Measurements from ENCODE around the gene ARMC5.

ARMC5 gene

GRCh38 chr16:31420037-31420436, 39.3 kb upstream of the ARMC5 start:
- Histone ChIP-seq H3K4me1 (ENCODE audit: insufficient read depth, low read length) (no peaks in the 10 kb centered on the region), H3K36me3 (ENCODE audit: insufficient read depth, low read length) (no peaks in the 10 kb centered on the region), H3K9me3 (ENCODE audit: insufficient read depth, low read depth, low read length) (no peaks in the 10 kb centered on the region), H3K9ac (ENCODE audit: low read depth, low read length) (no peak overlapping the region), H3K27me3 (ENCODE audit: insufficient read depth, low read length) (no peaks in the 10 kb centered on the region), H3K27ac (ENCODE audit: low read depth, low read length) (no peak overlapping the region), H3K4me3 (ENCODE audit: low read length) (no peak overlapping the region)
- WGBS, result 87% methylated on average over 3 of the region's 3 CpGs

DNA sequence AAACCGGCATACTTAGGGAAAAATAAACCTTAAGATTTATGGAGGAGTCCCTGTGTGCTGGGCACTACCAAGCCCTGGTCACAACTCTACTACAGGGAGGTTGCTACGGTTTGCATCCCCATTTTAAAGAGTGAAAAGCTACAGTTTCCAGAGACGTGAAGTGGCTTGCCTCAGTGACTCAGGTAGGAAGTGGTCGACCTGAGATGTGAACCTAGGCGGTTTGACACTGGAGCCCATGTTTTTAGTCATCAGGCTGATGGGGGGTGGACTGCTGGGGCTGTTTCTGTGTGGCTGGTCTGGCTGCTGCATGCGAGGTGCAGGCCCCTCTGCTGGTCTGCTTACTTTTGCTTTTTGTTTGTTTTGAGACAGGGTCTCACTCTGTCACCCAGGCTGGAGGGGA, 37.7 kb upstream of the ARMC5 start:
- Histone ChIP-seq H3K27me3 (ENCODE audit: insufficient read depth, low read length) (no peaks in the 10 kb centered on the region), H3K9me3 (ENCODE audit: insufficient read depth, low read depth, low read length) (no peaks in the 10 kb centered on the region), H3K36me3 (ENCODE audit: insufficient read depth, low read length) (no peaks in the 10 kb centered on the region), H3K4me3 (ENCODE audit: low read length) (no peak overlapping the region), H3K27ac (ENCODE audit: low read depth, low read length) (no peak overlapping the region), H3K4me1 (ENCODE audit: insufficient read depth, low read length) (no peaks in the 10 kb centered on the region), H3K9ac (ENCODE audit: low read depth, low read length) (no peak overlapping the region)
- WGBS, result 85% methylated on average over 6 of the region's 6 CpGs

GRCh38 chr16:31423241-31423640, 36.1 kb upstream of the ARMC5 start:
- Histone ChIP-seq H3K9me3 (ENCODE audit: insufficient read depth, low read depth, low read length) (no peaks in the 10 kb centered on the region), H3K4me3 (ENCODE audit: low read length) (no peak overlapping the region), H3K4me1 (ENCODE audit: insufficient read depth, low read length) (no peaks in the 10 kb centered on the region), H3K36me3 (ENCODE audit: insufficient read depth, low read length) (no peaks in the 10 kb centered on the region), H3K27me3 (ENCODE audit: insufficient read depth, low read length) (no peaks in the 10 kb centered on the region), H3K27ac (ENCODE audit: low read depth, low read length) (no peak overlapping the region), H3K9ac (ENCODE audit: low read depth, low read length) (no peak overlapping the region)
- 81% methylated on average over 3 of the region's 3 CpGs for WGBS

GRCh38 chr16:31423801-31424200, 35.5 kb upstream of the ARMC5 start:
- no peak overlapping the region for H3K27ac ChIP-seq (ENCODE audit: low read depth, low read length)
- H3K36me3 ChIP-seq (ENCODE audit: insufficient read depth, low read length), result no peaks in the 10 kb centered on the region
- H3K9me3 ChIP-seq (ENCODE audit: insufficient read depth, low read depth, low read length), result no peaks in the 10 kb centered on the region
- 85% methylated on average over 12 of the region's 12 CpGs for WGBS
- H3K27me3 ChIP-seq (ENCODE audit: insufficient read depth, low read length), result no peaks in the 10 kb centered on the region
- H3K9ac ChIP-seq (ENCODE audit: low read depth, low read length), result no peak overlapping the region
- H3K4me1 ChIP-seq (ENCODE audit: insufficient read depth, low read length), result no peaks in the 10 kb centered on the region
- no peak overlapping the region for H3K4me3 ChIP-seq (ENCODE audit: low read length)

- no peak overlapping the region for H3K4me3 ChIP-seq (ENCODE audit: low read length)
- H3K36me3 ChIP-seq (ENCODE audit: insufficient read depth, low read length), result no peaks in the 10 kb centered on the region
- no peak overlapping the region for H3K9ac ChIP-seq (ENCODE audit: low read depth, low read length)
- no peak overlapping the region for H3K27ac ChIP-seq (ENCODE audit: low read depth, low read length)
- no peaks in the 10 kb centered on the region for H3K4me1 ChIP-seq (ENCODE audit: insufficient read depth, low read length)
- WGBS, result 94% methylated on average over 69 of the region's 83 CpGs
- no peaks in the 10 kb centered on the region for H3K27me3 ChIP-seq (ENCODE audit: insufficient read depth, low read length)
- H3K9me3 ChIP-seq (ENCODE audit: insufficient read depth, low read depth, low read length), result no peaks in the 10 kb centered on the region
Measured at GRCh38 chr16:31427441-31428278, 31.6 kb upstream of the ARMC5 start.

GRCh38 chr16:31428279-31428597, 31.1 kb upstream of the ARMC5 start, which contains the start of gene COX6A2:
COX6A2 (minus strand) TSS chr16:31428360; CDS start chr16:31428325, 35 bp downstream.
- H3K36me3 ChIP-seq (ENCODE audit: insufficient read depth, low read length), result no peaks in the 10 kb centered on the region
- no peaks in the 10 kb centered on the region for H3K27me3 ChIP-seq (ENCODE audit: insufficient read depth, low read length)
- H3K27ac ChIP-seq (ENCODE audit: low read depth, low read length), result no peak within 1 kb of the TSS
- H3K4me3 ChIP-seq (ENCODE audit: low read length), result no peak within 1 kb of the TSS
- H3K4me1 ChIP-seq (ENCODE audit: insufficient read depth, low read length), result no peaks in the 10 kb centered on the region
- H3K9me3 ChIP-seq (ENCODE audit: insufficient read depth, low read depth, low read length), result no peaks in the 10 kb centered on the region
- WGBS, result 93% methylated on average over 7 of the region's 7 CpGs
- no peak within 1 kb of the TSS for H3K9ac ChIP-seq (ENCODE audit: low read depth, low read length)

GRCh38 chr16:31428638-31429247, 30.6 kb upstream of the ARMC5 start:
- 94% methylated on average over 7 of the region's 7 CpGs for WGBS
- no peaks in the 10 kb centered on the region for H3K36me3 ChIP-seq (ENCODE audit: insufficient read depth, low read length)
- no peaks in the 10 kb centered on the region for H3K27me3 ChIP-seq (ENCODE audit: insufficient read depth, low read length)
- H3K9me3 ChIP-seq (ENCODE audit: insufficient read depth, low read depth, low read length), result no peaks in the 10 kb centered on the region
- H3K9ac ChIP-seq (ENCODE audit: low read depth, low read length), result no peak overlapping the region
- no peak overlapping the region for H3K27ac ChIP-seq (ENCODE audit: low read depth, low read length)
- H3K4me1 ChIP-seq (ENCODE audit: insufficient read depth, low read length), result no peaks in the 10 kb centered on the region
- H3K4me3 ChIP-seq (ENCODE audit: low read length), result no peak overlapping the region

- Histone ChIP-seq H3K36me3 (ENCODE audit: insufficient read depth, low read length) (no peaks in the 10 kb centered on the region), H3K27me3 (ENCODE audit: insufficient read depth, low read length) (no peaks in the 10 kb centered on the region), H3K9ac (ENCODE audit: low read depth, low read length) (no peak overlapping the region), H3K27ac (ENCODE audit: low read depth, low read length) (no peak overlapping the region), H3K9me3 (ENCODE audit: insufficient read depth, low read depth, low read length) (no peaks in the 10 kb centered on the region), H3K4me1 (ENCODE audit: insufficient read depth, low read length) (no peaks in the 10 kb centered on the region), H3K4me3 (ENCODE audit: low read length) (no peak overlapping the region)
- 86% methylated on average over 1 of the region's 1 CpG for WGBS
Measured at GRCh38 chr16:31429314-31429713, 30.0 kb upstream of the ARMC5 start.

DNA sequence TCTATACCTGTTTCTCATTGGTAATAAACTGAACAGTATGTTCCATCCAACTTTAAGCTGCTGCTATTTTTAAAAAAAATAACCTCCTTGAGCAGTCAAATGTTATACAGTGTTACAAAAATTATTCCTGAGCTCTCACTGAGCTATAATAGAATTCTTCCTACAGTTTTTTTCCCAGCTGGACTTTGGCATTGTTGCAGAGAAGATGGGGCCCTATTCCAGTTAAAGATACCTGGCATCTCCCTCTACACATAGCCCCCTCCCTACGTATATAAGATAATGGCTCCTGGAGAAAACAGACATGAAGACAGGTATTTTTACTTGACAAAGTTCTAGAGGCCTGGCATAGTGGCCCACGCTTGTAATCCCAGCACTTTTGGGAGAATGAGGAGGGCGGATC, 29.5 kb upstream of the ARMC5 start:
- Histone ChIP-seq H3K27ac (ENCODE audit: low read depth, low read length) (no peak overlapping the region), H3K36me3 (ENCODE audit: insufficient read depth, low read length) (no peaks in the 10 kb centered on the region), H3K27me3 (ENCODE audit: insufficient read depth, low read length) (no peaks in the 10 kb centered on the region), H3K9ac (ENCODE audit: low read depth, low read length) (no peak overlapping the region), H3K9me3 (ENCODE audit: insufficient read depth, low read depth, low read length) (no peaks in the 10 kb centered on the region), H3K4me3 (ENCODE audit: low read length) (no peak overlapping the region), H3K4me1 (ENCODE audit: insufficient read depth, low read length) (no peaks in the 10 kb centered on the region)
- WGBS, result 84% methylated on average over 3 of the region's 3 CpGs

GRCh38 chr16:31430380-31431052, 28.8 kb upstream of the ARMC5 start:
- H3K36me3 ChIP-seq (ENCODE audit: insufficient read depth, low read length), result no peaks in the 10 kb centered on the region
- no peak overlapping the region for H3K4me3 ChIP-seq (ENCODE audit: low read length)
- 52% methylated on average over 5 of the region's 5 CpGs for WGBS
- no peaks in the 10 kb centered on the region for H3K9me3 ChIP-seq (ENCODE audit: insufficient read depth, low read depth, low read length)
- no peak overlapping the region for H3K9ac ChIP-seq (ENCODE audit: low read depth, low read length)
- H3K4me1 ChIP-seq (ENCODE audit: insufficient read depth, low read length), result no peaks in the 10 kb centered on the region
- H3K27me3 ChIP-seq (ENCODE audit: insufficient read depth, low read length), result no peaks in the 10 kb centered on the region
- no peak overlapping the region for H3K27ac ChIP-seq (ENCODE audit: low read depth, low read length)

All from HUES64 (cell line).